Measurements from ENCODE around the gene ZNF48.

ZNF48 gene

GRCh38 chr16:30358990-30359870, 36.0 kb upstream of the ZNF48 start:
- DNase-seq (ENCODE audit: low read depth in 2 of 2) = no peak

GRCh38 chr16:30359871-30360170, 35.4 kb upstream of the ZNF48 start:
- no peak for DNase-seq (ENCODE audit: low read depth in 2 of 2)

GRCh38 chr16:30361180-30361579, 34.0 kb upstream of the ZNF48 start:
- DNase-seq (ENCODE audit: low read depth in 2 of 2) = no peak

GRCh38 chr16:30365200-30365599, 30.0 kb upstream of the ZNF48 start:
- DNase-seq (ENCODE audit: low read depth in 2 of 2) = no peak

- no peak for DNase-seq (ENCODE audit: low read depth in 2 of 2)
Measured at GRCh38 chr16:30366511-30366910, 28.7 kb upstream of the ZNF48 start.

- no peak for DNase-seq (ENCODE audit: low read depth in 2 of 2)
Measured at GRCh38 chr16:30367349-30368009, 27.7 kb upstream of the ZNF48 start.

- DNase-seq (ENCODE audit: low read depth in 2 of 2) = no peak
Measured at GRCh38 chr16:30368122-30368791, 27.0 kb upstream of the ZNF48 start.

- DNase-seq (ENCODE audit: low read depth in 2 of 2) = no peak
Measured at GRCh38 chr16:30368792-30369090, 26.5 kb upstream of the ZNF48 start.

GRCh38 chr16:30369091-30369937, 25.9 kb upstream of the ZNF48 start:
- no peak for DNase-seq (ENCODE audit: low read depth in 2 of 2)

GRCh38 chr16:30369938-30370455, 25.2 kb upstream of the ZNF48 start:
- no peak for DNase-seq (ENCODE audit: low read depth in 2 of 2)

GRCh38 chr16:30370456-30371247, 24.6 kb upstream of the ZNF48 start, which contains the start of gene TBC1D10B:
Gene TBC1D10B, minus strand, starts transcription at chr16:30370494. Its CDS starts 311 bp downstream, at chr16:30370183.
- peak; percentile 92 to 98 for DNase-seq (ENCODE audit: low read depth in 2 of 2)

- DNase-seq (ENCODE audit: low read depth in 2 of 2) = no peak
Measured at GRCh38 chr16:30371248-30371816, 23.9 kb upstream of the ZNF48 start.

GRCh38 chr16:30372038-30372712, 23.0 kb upstream of the ZNF48 start:
- DNase-seq (ENCODE audit: low read depth in 2 of 2) = no peak

- no peak for DNase-seq (ENCODE audit: low read depth in 2 of 2)
Measured at GRCh38 chr16:30372725-30373124, 22.5 kb upstream of the ZNF48 start.

- DNase-seq (ENCODE audit: low read depth in 2 of 2) = no peak
Measured at GRCh38 chr16:30374538-30374937, 20.7 kb upstream of the ZNF48 start, which contains the start of gene MYL11. Gene MYL11, plus strand, starts transcription at chr16:30374802. Its CDS starts 56 bp downstream, at chr16:30374858.

- DNase-seq (ENCODE audit: low read depth in 2 of 2) = no peak
Measured at GRCh38 chr16:30375864-30376263, 19.4 kb upstream of the ZNF48 start.

- no peak for DNase-seq (ENCODE audit: low read depth in 2 of 2)
Measured at GRCh38 chr16:30376461-30376902, 18.7 kb upstream of the ZNF48 start.

- no peak for DNase-seq (ENCODE audit: low read depth in 2 of 2)
Measured at GRCh38 chr16:30377050-30377811, 18.0 kb upstream of the ZNF48 start.

- peak; percentile 75 to 86 for DNase-seq (ENCODE audit: low read depth in 2 of 2)
Measured at GRCh38 chr16:30377812-30378235, 17.4 kb upstream of the ZNF48 start.

Measured in stimulated activated CD4-positive, alpha-beta T cell treated with anti-CD3 and anti-CD28 coated beads, Interleukin-1b, Interleukin-23, amount 100 ng/mL, for 4 hours (primary cell).